ENCODE measurements around the gene DIDO1.

Gene DIDO1

DNA sequence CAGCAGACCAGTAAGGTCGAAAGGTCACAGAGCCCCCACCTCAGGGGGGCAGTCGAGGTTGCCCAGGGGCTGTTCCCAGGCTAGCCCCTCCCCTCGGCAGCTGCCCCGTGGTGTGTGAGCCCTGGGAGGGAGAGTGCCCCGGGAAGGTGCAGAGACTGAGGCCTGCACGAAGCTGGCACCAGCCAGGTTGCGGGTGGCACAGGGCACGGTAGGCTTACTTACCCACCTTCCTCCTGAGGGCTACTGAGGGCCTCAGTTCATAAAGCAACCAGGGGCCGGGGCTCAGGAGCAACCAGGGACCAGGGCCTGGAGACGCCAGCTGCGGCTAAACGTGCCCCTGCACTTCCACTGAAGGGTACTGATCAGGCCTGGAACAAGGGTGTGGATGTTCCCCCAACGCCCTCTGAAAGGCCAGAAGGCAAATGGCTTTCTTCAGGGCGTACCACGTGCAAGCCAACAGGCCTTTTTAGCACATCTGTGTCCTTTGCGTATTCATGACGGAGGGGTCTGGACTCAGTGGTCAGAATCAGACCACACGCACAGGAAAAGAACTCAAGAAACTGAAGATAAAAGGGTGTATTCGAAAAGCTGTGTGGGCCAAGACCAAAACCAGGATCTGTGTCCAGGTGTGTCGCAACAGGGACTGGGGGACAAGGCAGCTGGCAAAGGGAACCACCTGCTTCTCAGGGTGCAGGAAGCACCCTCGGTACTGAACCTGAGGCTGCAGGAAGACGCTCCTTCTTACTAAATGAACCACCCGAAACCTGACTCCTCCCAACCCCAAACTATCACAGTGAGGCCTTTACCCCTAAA is 40.2 kb downstream of the DIDO1 start:
- H3K36me3 Mint-ChIP-seq (ENCODE audit: insufficient read depth): peaks cover 35% of the 10 kb centered on the region
- peaks cover 6% of the 10 kb centered on the region for H3K4me1 Mint-ChIP-seq
- no peaks in the 10 kb centered on the region for H3K27me3 Mint-ChIP-seq
- no peaks in the 10 kb centered on the region for H3K9me3 Mint-ChIP-seq
- DNase-seq (ENCODE audit: low spot score in 2 of 2): no peak
- ATAC-seq (replicated peaks; ENCODE audit: extremely low read depth, poor library complexity, severe bottlenecking): no peak
- no peak overlapping the region for H3K27ac Mint-ChIP-seq (ENCODE audit: low read depth)
- no peak overlapping the region for H3K4me3 Mint-ChIP-seq

- DNase-seq (ENCODE audit: low spot score in 2 of 2) (no peak), ATAC-seq (replicated peaks; ENCODE audit: extremely low read depth, poor library complexity, severe bottlenecking) (no peak)
- Mint-ChIP-seq H3K4me1 (peaks cover 6% of the 10 kb centered on the region), H3K27ac (ENCODE audit: low read depth) (no peak overlapping the region), H3K4me3 (no peak overlapping the region), H3K27me3 (no peaks in the 10 kb centered on the region), H3K36me3 (ENCODE audit: insufficient read depth) (peaks cover 28% of the 10 kb centered on the region), H3K9me3 (no peaks in the 10 kb centered on the region)
Measured at GRCh38 chr20:62885046-62885895, 41.0 kb downstream of the DIDO1 start.

- H3K4me1 Mint-ChIP-seq: peaks cover 6% of the 10 kb centered on the region
Measured at GRCh38 chr20:62884556-62884955, 41.7 kb downstream of the DIDO1 start.

DNA sequence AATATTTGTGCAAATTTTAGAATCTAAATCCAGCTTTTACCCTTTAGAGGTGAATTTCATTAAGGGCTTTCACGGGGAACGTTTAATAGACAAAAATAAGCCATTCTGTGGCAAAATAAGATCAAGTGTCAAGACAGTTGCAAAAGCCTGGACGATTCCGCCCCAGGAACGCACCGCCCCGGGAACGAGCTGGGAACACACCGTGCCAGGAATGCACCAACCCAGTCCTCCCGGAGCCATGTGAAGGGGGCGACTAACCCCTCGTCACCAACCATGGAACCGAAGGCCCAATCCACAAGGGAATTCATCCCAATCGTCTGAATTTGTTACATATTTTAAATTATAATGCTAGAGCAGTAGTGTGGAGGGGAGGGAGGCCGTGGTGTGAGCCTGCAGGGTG is 43.9 kb downstream of the DIDO1 start:
- Mint-ChIP-seq H3K4me1 (peaks cover 6% of the 10 kb centered on the region), H3K36me3 (ENCODE audit: insufficient read depth) (peaks cover 11% of the 10 kb centered on the region), H3K27ac (ENCODE audit: low read depth) (no peak overlapping the region), H3K27me3 (no peaks in the 10 kb centered on the region), H3K9me3 (no peaks in the 10 kb centered on the region), H3K4me3 (no peak overlapping the region)
- ATAC-seq (replicated peaks; ENCODE audit: extremely low read depth, poor library complexity, severe bottlenecking) (no peak), DNase-seq (ENCODE audit: low spot score in 2 of 2) (no peak)

More at GRCh38 chr20:62884556-62884955, 41.7 kb downstream of the DIDO1 start:
- Mint-ChIP-seq H3K9me3 (no peaks in the 10 kb centered on the region), H3K27me3 (no peaks in the 10 kb centered on the region), H3K36me3 (ENCODE audit: insufficient read depth) (peaks cover 26% of the 10 kb centered on the region), H3K27ac (ENCODE audit: low read depth) (no peak overlapping the region), H3K4me3 (no peak overlapping the region)
- DNase-seq (ENCODE audit: low spot score in 2 of 2) (no peak), ATAC-seq (replicated peaks; ENCODE audit: extremely low read depth, poor library complexity, severe bottlenecking) (no peak)

GRCh38 chr20:62881662-62882395 is 44.5 kb downstream of the DIDO1 start:
- Mint-ChIP-seq H3K27ac (ENCODE audit: low read depth) (peak overlapping the region; percentile 55), H3K27me3 (no peaks in the 10 kb centered on the region), H3K4me1 (peaks cover 4% of the 10 kb centered on the region), H3K4me3 (no peak overlapping the region), H3K9me3 (no peaks in the 10 kb centered on the region), H3K36me3 (ENCODE audit: insufficient read depth) (peaks cover 11% of the 10 kb centered on the region)
- ATAC-seq (replicated peaks; ENCODE audit: extremely low read depth, poor library complexity, severe bottlenecking) (no peak), DNase-seq (ENCODE audit: low spot score in 2 of 2) (no peak)

DNA sequence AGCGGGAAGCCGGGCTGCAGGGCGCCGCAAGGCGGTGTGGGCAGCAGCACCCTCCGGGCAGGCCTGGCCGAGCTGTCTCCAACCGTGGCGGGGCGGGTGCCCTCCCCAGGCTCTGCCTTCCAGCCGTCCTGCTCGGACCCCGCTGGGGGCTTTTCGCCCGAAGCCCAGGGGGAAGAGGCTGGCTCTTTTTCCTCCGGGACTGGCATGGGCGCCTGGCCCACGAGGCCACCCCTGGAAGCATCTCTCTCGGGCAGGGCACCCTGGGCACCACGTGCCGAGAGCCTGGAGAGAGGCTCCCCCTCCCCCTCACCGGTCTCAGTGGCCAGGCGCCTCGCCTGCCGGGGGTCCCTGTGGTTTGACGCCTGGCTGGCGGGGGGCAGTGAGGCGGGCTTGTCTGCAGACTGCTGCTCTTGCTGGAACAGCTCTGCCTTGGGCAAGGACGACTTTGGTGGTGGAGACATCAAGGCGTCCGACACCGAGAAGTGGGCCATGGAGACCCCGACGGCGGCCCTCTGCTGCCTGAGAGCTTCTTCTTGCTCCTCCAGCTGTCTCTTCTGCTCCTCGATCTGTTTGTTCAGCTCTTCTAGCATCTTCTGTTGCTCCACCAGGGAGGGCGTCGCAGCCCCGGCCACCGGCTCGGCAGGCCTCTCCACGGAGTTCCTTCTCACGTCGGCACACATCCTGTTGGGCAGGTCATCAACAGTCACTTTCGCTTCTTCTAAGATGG is 45.2 kb downstream of the DIDO1 start:
- H3K36me3 Mint-ChIP-seq (ENCODE audit: insufficient read depth): peaks cover 9% of the 10 kb centered on the region
- no peak overlapping the region for H3K4me3 Mint-ChIP-seq
- H3K4me1 Mint-ChIP-seq: no peaks in the 10 kb centered on the region
- H3K27me3 Mint-ChIP-seq: no peaks in the 10 kb centered on the region
- no peak for ATAC-seq (replicated peaks; ENCODE audit: extremely low read depth, poor library complexity, severe bottlenecking)
- DNase-seq (ENCODE audit: low spot score in 2 of 2): no peak
- no peaks in the 10 kb centered on the region for H3K9me3 Mint-ChIP-seq
- H3K27ac Mint-ChIP-seq (ENCODE audit: low read depth): peak overlapping the region; percentile 55

DNA sequence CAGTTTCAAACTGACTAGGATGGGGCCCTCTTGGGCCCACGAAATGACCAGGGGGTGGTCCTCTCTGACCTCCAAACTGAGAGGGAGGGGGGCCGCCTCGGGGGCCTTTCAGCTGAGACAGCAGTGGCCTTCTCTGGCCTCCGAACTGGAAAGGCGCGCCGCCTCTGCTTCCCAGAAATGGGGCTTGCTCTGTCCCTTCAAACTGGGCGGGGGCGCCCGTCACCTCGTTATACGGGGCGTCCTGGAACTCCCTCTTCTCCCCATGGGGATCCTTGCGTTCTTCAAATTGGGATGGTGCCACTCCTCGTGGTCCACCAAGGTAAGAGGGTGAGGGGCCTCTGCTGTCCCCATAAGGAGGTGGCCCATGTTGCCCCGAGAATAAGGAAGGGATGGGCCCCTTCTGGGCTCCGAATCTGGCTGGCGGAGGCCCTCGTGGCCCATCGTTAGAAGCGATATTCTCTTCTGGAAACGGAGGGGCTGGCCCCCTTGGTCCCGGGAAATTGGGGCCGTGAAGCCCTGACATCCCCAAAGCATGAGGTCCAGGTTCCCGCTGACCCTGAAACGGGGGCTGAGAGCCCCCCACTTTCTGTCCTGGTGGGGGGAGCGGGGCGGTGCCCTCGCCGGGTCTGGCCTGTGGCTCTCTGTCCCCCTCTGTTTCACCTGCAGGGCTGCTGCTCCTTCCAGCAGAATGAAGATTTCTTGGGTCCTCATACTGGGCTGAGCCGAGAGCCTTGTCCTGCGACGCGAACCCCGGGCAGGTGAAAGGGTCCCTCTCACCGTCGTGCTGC is 46.0 kb downstream of the DIDO1 start:
- Mint-ChIP-seq H3K27ac (ENCODE audit: low read depth) (no peak overlapping the region), H3K36me3 (ENCODE audit: insufficient read depth) (peaks cover 9% of the 10 kb centered on the region)
- no peak for ATAC-seq (replicated peaks; ENCODE audit: extremely low read depth, poor library complexity, severe bottlenecking)

DNA sequence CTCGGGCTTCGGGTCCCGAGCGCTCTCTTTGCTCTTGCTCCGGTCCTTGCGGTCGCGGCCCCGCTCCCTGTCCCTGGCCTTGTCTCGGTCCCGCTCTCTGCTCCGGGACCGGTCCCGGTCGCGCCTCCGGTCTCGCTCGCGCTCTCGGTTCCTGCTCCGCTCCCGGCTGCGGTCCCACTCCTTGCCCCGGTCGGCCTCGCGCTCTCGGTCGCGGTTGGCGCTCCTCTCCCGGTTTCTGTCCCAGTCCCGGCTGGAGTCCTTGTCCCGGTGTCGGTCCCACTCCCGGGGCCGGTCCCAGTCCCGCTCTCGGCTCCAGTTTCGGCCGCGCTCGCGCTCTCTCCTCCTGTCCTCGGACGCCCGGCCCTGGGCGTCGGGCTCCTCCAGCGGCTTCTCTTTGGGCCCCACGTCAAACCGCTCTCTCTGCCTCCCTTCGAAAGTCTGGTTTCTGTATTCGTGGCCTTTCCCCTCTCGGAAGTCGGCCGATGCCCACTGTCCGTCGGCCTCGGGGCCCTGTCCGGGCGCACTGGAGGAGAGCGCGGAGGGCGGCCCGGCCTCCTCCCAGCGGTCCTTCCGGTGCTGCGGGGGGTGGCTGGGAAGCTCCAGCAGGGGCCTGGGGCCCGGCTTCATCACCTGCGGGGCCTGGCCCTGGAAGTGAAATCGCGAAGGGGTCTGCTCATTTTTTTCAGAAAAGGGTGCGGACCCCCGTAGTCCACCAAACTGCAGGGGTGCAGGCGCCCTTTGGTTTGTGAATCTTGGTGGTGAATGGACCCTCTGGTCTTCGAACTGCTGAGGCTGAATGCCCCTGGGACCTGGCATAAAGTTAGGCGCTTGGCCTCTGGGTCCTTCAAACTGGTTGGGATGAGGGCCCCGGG is 46.8 kb downstream of the DIDO1 start:
- H3K36me3 Mint-ChIP-seq (ENCODE audit: insufficient read depth): peaks cover 9% of the 10 kb centered on the region
- no peaks in the 10 kb centered on the region for H3K9me3 Mint-ChIP-seq
- no peaks in the 10 kb centered on the region for H3K27me3 Mint-ChIP-seq
- DNase-seq (ENCODE audit: low spot score in 2 of 2): no peak
- H3K4me1 Mint-ChIP-seq: peaks cover 2% of the 10 kb centered on the region
- H3K4me3 Mint-ChIP-seq: no peak overlapping the region
- no peak for ATAC-seq (replicated peaks; ENCODE audit: extremely low read depth, poor library complexity, severe bottlenecking)
- no peak overlapping the region for H3K27ac Mint-ChIP-seq (ENCODE audit: low read depth)

More for the DNA sequence above, 46.0 kb downstream of the DIDO1 start:
- Mint-ChIP-seq H3K4me1 (no peaks in the 10 kb centered on the region), H3K4me3 (no peak overlapping the region), H3K27me3 (no peaks in the 10 kb centered on the region), H3K9me3 (no peaks in the 10 kb centered on the region)
- no peak for DNase-seq (ENCODE audit: low spot score in 2 of 2)

GRCh38 chr20:62878244-62879038 is 47.9 kb downstream of the DIDO1 start:
- no peak for ATAC-seq (replicated peaks; ENCODE audit: extremely low read depth, poor library complexity, severe bottlenecking)
- no peak for DNase-seq (ENCODE audit: low spot score in 2 of 2)
- H3K9me3 Mint-ChIP-seq: no peaks in the 10 kb centered on the region
- no peak overlapping the region for H3K27ac Mint-ChIP-seq (ENCODE audit: low read depth)
- H3K27me3 Mint-ChIP-seq: no peaks in the 10 kb centered on the region
- H3K4me3 Mint-ChIP-seq: no peak overlapping the region
- H3K36me3 Mint-ChIP-seq (ENCODE audit: insufficient read depth): peaks cover 9% of the 10 kb centered on the region
- H3K4me1 Mint-ChIP-seq: peaks cover 12% of the 10 kb centered on the region

DNA sequence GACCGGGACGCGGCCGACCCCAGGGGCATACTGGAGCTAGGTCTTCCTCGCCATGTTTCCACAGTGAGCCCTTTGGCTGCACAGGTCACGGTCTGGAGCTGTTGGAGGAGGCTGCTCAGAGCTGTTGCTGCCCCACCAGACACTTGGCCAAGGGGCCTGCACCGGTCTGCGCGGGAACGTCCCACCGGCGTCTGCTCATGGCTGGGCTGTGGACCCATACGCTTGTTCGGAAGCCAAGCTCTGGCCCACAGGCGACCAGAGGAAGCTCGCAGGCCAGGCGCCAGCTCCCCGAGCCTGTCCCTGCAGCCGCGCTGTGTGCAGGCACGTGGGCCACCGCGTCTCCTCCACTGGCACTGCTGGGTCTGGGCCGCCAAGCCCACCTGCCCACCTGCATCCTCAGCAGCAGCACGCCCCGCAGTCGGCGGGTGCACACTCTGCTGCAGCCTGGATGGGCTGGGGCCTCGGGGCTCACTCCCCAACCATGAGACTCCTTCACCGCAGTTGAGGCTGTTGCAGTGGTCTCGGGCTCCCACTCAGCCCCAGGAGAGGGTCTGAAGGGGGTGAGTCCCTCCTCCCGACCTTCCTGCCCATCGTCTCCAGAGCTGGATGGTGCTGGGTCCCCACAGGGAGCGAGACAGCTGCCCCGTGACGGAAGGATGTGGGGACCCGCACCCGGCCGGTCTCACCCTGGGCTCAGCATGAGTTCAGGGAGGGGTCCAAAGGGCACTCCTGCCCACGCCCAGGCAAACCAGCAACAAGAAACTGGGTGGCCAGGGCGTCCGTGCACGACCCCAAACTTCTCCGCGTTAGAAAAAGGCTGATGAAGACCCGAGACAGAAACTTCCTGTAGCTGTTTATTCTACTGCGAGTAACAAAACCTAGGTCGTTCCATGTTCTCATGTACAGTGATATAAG is 49.1 kb downstream of the DIDO1 start:
- H3K4me3 Mint-ChIP-seq: no peak overlapping the region
- peaks cover 8% of the 10 kb centered on the region for H3K36me3 Mint-ChIP-seq (ENCODE audit: insufficient read depth)
- no peak overlapping the region for H3K27ac Mint-ChIP-seq (ENCODE audit: low read depth)
- ATAC-seq (replicated peaks; ENCODE audit: extremely low read depth, poor library complexity, severe bottlenecking) (no peak), DNase-seq (ENCODE audit: low spot score in 2 of 2) (no peak)
- peaks cover 14% of the 10 kb centered on the region for H3K4me1 Mint-ChIP-seq
- peaks cover 9% of the 10 kb centered on the region for H3K27me3 Mint-ChIP-seq
- no peaks in the 10 kb centered on the region for H3K9me3 Mint-ChIP-seq
